GM18526 (cell line): ENCODE data around the gene COL4A1.

Experiments used
- POLR2A ChIP-seq: IDR thresholded peaks from 3 replicates; pipeline ENCODE4 v1.6.1; 2011; ENCODE audit not compliant: insufficient read length; ENCODE audit errors: extremely low read depth

COL4A1 gene

GRCh38 chr13:110306960-110307766 is at the start of gene COL4A1, which contains the start of gene COL4A2:
COL4A1 (minus strand) TSS chr13:110307157; CDS start chr13:110307027, 130 bp downstream.
COL4A2 (plus strand) TSS chr13:110307284; CDS start chr13:110307904, 620 bp downstream.
- no peak for TF ChIP-seq POLR2A

- TF ChIP-seq POLR2A = no peak
Observed at GRCh38 chr13:110356362-110356761, 49.4 kb upstream of the COL4A1 start.

DNA sequence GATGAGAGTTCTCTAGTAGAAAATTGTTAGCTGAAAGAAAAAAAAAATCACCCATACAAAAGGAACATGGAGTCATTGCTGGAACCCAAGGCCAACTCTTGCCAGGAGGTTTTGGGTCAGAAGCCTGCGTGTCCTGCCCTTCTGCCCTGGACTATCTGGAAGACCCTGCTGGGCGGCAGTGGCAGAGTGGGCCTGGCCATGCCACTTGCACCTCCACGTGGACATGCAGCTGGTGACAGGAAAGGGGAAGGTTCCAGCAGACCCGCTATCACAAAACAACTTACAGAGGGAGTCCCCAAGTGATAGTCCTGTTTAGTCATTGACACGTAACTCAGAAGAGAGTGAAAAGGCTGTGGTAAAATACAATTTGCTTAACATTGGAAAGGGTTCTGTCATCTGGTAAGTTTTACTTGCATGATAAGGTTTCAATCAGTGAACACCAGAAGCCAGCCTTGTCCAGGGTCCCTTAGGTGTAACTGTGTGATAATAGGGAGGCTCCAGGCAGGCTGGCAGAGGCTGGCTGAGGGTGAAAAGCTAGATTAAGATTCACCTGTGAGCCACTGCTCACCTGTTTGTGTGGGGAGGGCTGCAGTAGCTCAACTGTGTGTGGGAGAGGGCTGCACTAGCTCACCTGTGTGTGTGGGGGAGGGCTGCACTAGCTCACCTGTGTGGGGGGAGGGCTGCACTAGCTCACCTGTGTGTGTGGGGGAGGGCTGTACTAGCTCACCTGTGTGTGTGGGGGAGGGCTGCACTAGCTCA is 47.9 kb upstream of the COL4A1 start:
- TF ChIP-seq POLR2A = no peak

GRCh38 chr13:110354123-110354627 is 47.2 kb upstream of the COL4A1 start:
- no peak for TF ChIP-seq POLR2A

DNA sequence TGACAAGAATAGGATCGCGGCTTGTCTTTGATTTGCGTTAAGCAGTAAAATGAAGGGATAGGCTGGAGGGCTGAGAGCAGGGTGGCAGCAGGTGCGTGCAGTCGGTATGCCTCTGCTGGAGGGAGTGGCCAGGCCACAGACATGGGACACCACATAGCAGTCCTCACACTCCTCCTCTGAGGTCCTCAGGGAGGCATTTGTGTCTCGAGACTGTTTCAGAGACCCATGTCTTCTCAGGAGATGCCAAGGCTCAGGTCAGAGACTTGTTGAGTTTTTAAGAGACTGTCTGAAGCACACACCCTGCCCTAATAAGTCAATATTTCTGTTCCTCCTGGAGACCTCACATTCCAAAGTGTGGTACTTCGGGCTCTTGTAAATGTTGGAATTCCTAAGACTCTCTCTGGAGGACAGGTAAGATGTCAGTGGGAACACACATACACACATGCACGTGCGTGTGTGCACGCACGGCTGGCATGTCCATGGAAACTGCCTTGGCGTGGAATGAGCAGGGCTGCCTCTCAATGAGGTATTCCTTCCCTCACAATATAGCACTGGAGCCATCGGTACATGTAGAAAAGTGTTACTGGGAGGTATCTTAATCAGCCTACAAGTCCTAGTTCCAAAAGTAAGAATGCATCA is 46.5 kb upstream of the COL4A1 start:
- TF ChIP-seq POLR2A = no peak

DNA sequence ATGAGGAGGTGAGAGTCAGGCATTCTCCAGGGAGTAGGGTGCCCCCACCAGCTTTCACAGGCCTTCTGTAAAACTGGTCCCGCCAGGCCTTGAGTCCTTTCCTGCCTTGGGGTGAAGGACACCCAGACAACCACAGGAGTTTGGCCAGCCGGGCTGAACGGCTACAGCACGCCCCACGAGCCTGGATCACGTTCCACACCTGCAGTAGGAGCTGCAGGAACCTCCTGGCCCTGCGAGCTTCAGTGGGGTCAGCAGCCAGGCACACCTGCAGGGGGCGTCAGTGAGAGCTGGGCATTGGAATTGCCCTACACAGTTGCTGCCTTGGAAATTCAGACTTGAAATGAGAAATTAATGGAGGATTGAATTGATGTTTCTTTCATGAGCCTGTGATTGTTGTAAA is 45.8 kb upstream of the COL4A1 start:
- no peak for TF ChIP-seq POLR2A

DNA sequence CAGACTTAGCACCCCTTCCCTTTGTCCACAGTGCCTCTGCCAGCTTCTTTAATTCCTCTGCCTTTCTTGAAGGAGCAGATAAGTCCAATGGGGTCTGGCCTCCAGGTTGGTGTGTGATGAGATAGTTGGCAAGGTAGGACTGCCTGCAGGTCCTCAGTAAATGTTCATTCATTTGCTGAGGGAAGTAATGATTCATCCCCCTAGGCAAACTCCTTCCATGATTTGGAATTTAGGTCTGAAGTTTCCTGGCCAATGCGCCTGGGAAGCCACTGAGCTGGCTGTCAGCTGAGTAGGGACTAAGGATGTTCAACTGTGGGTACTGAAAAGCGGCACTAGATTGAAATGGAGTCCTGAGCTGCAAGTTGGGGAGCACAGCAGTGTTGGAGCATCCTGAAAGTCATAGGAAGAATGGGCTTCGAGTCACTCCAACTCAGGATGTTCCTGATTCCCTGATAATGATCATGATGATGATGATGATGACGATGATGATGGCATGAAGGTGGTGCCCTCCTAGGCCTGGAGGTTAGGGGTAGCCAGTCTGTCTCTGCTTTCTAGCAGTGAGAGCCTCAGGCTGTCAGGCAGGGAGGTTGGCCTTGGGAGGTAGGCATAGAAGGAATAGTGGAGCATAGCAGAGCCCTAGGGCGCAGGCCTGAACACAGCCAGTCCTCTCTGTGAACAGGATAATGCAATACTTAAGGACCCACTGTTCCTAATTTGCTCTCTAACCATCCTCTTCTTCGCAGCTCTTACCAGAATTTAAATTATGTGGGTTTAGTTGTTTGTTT is 44.9 kb upstream of the COL4A1 start:
- TF ChIP-seq POLR2A = no peak

GRCh38 chr13:110350509-110350908 is 43.6 kb upstream of the COL4A1 start:
- no peak for TF ChIP-seq POLR2A

DNA sequence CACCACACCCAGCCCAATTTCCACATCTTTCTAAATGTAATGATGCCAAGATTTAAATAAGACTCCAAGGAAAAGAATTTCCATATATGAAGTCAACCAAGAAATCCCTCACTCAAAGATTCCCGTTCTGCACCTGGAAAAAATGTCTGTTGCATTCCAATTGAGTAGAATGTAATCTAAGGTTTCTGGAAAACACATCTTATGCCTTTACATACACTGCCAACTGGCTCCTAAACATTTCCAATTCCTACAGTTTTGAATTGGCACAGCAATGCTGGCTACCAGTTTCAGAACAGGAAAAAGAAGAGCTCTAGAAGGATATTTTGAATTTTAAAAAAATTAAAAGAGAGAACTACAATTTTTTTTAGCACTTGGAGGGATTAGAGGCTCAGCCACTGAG is 43.1 kb upstream of the COL4A1 start:
- TF ChIP-seq POLR2A = no peak

DNA sequence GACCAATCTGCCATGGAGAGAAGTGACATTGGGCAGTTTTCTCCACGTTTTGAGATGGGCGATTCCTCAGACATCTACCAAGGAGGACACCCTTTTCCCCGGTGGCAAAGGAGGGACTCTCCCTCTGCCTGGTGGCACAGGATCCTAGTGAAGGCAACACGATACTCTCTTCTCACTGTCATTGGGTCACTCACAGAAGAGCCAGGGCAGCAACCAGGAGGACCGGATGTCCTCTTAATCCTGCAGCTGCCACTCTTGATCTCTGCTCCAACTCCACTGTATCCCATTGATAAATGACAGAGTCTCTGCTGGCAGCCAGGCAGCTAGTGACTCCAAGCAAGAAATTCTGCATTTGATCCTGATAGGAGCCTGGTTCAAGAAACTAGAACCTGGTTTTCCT is 42.3 kb upstream of the COL4A1 start:
- no peak for TF ChIP-seq POLR2A

GRCh38 chr13:110348309-110349105 is 41.5 kb upstream of the COL4A1 start:
- TF ChIP-seq POLR2A = no peak

GRCh38 chr13:110347535-110348308 is 40.8 kb upstream of the COL4A1 start:
- no peak for TF ChIP-seq POLR2A

GRCh38 chr13:110347088-110347487 is 40.1 kb upstream of the COL4A1 start:
- TF ChIP-seq POLR2A = no peak

DNA sequence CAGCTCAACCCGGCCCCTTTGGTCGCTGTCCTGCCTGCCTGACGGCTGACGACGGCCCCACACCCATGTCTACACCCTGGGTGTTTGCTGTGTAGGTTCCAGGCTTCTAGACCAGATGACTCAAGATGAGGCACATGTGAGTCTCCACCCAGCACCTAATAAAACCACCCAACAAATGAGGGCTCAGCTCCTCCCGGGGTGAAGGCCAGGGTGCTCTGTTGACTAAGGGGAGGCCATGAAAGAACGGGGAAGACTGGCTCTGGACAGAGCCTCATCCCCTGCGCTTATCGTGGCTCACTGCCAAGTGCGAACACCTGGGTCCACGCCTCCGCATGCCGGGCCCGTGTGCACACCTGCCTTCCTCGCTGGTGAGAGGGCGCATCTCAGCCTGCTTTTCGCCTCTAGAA is 39.7 kb upstream of the COL4A1 start:
- TF ChIP-seq POLR2A = no peak

GRCh38 chr13:110345701-110346100 is 38.7 kb upstream of the COL4A1 start:
- TF ChIP-seq POLR2A = no peak
